Cerebellar cortex (tissue), 1 donor: ENCODE measurements around the gene C1QTNF8.

Source experiments
- DNase-seq: peaks from one replicate; pipeline ENCODE4 v3.0.0-alpha.2; 2015; ENCODE audit warnings: low spot score

Gene C1QTNF8

DNA sequence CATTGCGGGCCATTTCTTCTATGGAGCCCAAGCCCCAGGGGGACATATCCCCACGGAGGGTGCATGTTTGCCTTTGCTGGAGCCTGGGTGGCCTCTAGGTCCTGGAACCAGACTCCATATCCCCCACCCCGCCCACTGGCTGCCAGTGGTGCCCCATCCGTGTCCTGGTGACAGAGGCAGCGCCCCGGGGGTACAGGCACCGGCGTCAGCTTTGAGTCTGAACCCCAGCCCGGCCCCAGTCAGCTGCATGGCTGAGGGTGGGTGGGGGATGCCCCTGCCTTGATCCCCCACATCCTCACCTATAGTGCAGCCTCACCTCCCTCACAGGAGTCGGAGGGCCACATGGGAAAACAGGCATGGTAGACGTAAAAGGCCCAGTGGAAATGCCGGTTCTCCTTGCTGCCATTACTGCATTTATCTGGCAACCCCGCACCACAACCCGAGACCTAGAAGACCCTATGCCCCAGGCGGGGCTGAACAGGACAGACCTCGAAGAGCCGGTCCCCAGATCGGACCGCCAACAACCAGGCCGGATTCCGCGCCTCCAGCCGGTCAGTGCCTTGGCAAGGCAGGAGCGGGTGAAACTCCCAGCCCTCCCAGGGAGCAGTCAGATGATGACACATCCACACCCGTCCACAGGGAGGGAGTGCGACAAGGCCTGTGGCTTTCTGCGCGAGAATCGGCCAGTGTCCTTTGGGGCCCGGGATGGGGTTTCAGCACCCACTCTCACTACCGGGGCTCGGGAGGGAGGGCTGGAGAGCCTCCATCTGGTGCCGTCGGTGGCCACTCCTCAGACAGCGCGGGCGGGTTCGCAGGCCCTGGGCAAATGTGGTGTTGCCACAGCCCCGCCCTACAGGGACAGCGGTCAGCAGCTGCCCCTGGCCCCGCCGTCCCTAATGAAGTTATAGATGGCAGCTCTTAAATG is 35.4 kb downstream of the C1QTNF8 start:
- no peak for DNase-seq

- no peak for DNase-seq
Observed at GRCh38 chr16:1059310-1059709, 36.7 kb downstream of the C1QTNF8 start.

- no peak for DNase-seq
Observed at GRCh38 chr16:1058216-1058615, 37.8 kb downstream of the C1QTNF8 start.

- no peak for DNase-seq
Observed at GRCh38 chr16:1057252-1057932, 38.7 kb downstream of the C1QTNF8 start.

- DNase-seq = no peak
Observed at GRCh38 chr16:1056196-1056595, 39.8 kb downstream of the C1QTNF8 start.

GRCh38 chr16:1055557-1055924 is 40.5 kb downstream of the C1QTNF8 start:
- DNase-seq = no peak

GRCh38 chr16:1054660-1055556 is 41.1 kb downstream of the C1QTNF8 start:
- DNase-seq = peak; percentile 46

DNA sequence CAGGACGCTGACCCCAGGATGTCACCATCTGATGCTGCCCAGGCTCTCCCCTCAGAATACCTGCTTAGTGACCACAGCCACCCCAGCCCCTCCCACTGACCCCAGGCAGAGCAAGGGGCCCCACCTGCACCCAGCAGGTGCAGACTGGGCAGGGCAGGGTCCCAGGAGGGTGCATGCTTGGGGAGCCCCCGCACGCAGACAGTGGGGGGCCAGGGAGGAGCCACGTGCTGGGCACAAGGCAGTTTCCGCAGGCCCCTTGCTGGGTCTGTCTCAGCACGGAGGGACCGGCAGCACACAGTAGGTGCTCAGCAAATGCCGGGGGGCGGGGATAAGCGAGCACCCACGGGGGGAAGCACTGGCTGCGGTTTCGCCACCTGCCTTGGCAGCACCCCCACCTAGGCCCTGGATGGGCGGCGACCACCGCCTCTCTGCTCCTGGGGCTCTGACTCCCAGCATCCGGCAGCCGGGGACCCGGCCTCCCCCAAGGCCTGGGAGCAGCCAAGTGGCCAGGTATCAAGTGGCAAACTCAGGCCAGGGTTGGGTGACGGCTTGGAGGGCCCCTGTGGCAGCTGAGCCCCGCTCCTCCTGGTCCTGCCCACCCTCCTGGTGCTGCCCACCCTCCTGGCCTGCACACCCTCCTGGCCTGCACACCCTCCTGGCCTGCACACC is 42.2 kb downstream of the C1QTNF8 start:
- no peak for DNase-seq

DNA sequence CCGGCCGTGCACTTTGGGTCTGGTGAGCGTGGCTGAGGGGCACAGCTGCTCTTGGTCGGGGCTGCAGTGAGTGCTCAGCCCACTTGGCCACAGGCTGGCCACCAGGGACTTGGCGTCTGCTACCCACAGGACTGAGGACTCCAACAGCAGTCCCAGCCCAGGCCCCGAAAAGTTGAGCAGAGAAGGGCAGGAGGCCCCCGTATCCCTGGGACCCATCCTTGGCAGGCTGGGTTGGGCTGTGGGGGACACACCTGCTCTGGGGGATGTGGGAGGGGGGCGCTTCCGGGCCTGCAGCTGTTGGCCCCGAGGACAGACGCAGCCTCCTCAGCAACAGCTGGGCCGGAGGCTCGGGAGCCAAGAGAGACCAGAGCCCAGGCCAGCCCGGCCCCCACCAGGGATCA is 42.9 kb downstream of the C1QTNF8 start:
- DNase-seq = no peak

DNA sequence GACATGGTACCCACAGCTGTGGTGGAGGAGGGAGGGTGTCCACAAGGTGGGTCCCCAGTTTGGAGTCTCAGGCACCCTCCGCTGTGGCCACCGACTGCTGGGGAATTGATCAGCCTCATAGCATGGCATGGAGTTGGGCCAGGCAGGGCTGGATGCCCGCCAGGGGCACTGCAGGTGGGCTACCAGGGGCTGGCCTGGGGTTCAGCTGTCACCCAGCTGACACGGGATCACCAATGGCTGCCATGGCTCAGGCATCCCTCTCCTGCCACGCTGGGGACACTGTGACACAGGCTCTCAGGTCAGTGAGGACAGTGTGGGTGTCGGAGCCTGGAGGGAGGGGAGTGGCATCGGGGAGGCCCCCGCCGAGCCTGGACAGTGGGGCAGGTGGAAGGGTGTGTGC is 43.3 kb downstream of the C1QTNF8 start:
- no peak for DNase-seq

DNA sequence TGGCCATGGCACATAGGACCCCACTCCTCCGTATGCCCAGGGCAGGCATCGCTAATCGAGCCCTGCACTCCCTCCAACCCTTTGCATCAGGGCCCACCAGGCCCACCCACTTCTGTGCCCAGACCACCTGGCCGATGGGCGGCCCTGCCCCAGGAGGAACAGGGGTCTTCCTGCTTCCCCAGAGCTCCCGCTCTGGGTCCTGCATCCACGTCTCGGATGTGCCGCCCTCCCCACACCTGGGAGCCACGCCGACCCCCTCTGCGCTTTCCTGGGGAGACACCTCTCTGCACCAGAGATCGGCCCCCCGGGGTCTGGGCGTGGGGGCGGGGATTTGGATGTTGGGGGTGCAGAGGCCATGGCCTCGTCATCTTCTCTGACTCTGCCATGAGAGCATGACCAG is 44.6 kb downstream of the C1QTNF8 start:
- DNase-seq = no peak

- DNase-seq = no peak
Observed at GRCh38 chr16:1050921-1051320, 45.1 kb downstream of the C1QTNF8 start.

DNA sequence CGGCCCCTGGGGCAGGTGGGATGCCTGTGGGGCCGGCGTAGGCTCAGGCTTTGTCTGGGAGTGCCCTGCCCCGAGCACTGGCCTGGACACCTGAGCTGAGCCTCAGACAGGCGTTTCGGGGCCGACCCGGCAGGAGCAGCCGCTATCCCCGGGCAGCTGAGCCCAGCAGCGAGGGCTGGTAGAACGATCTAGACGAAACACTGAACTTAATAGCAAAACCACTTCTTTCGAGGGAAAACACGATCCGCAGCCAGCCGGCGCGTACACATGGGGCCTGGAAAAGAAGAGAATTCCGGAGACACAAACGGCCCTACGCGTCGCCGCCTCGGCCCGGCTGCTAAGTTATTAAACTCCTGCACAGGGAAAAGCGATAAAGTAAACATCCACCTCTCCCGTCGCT is 45.5 kb downstream of the C1QTNF8 start:
- no peak for DNase-seq

DNA sequence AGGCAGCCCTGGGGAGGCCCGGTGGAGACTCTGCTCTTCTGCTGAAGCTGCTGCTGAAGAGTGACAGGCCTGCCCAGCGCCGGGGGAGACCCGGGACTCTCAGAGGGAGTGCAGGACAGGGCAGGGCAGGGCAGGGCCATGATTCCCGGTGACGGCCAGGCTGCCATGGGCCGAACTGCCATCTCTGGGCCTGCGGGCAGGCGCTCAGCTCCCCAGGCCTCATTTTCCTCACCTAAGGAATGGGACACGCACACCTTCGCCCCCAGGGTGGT is 46.1 kb downstream of the C1QTNF8 start:
- no peak for DNase-seq

- DNase-seq = no peak
Observed at GRCh38 chr16:1049113-1049975, 46.7 kb downstream of the C1QTNF8 start.

DNA sequence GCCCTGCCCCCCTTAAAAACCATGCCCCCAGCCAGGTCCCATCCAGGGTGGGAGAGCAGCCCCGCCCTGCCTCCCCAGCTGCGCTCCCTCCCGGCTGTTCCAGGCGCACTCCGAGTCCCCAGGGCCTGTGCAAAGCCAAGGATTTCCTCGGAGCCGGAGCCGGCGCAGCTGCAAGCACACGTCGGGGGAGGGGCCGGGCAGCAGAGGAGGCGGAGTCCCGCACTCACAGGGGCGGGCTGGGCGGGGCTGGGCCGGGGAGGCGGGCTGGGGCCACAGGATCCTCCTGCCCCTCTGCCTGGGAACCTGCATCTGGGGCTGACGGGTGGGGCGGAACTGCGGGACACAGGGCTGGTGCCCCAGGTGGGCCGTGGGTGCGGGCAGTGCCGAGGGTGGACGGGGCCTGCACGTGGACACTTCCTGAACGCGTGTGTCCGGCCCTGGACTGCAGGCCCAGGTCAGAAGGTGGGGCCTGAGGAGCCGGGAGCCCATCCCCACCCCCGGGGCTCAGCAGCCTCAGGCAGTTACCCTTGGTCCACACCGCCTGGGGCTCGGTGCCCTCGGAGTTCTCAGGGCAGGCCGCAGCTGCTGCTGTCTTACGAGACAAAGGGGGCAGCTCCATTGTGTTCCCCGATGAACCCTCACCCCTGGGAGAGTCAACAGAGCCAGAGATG is 47.5 kb downstream of the C1QTNF8 start:
- peak; percentile 61 for DNase-seq

DNA sequence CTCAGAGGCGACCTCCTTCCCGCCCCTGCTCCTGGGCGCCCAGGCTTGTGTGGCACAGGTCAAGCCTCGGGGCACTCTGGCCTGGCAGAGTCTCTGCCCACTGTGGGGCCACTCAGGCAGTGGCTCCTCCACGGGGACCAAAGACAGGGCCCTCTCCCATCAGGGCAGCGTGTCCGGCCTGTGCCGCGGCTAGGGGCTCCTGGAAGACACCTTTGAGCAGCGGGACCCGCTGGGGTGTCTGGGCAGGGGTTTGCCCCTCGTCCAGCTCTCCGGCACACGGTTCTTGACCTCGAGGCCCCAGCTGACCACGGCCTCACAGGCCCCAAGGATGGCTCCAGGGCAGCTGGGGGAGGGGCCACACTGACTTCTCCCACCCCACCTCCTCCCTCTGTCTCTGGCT is 48.2 kb downstream of the C1QTNF8 start:
- no peak for DNase-seq

DNA sequence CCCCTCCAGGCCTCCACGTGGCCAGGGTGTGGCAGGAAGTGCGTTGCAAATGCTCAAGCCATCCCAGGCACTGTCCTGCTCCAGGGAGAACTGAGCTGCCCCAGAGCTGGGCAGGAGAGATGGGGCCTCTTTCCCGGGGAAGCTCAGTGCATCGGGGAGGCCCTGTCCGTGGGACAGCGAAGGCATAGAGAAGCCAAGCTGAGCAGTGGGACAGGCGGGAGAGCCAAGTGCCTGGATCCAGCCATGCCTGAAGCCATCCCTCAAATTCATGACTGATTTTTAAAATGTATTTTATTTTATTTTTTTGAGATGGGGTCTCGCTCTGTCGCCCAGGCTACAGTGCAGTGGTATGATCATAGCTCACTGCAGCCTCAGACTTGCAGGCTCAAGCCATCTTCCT is 48.9 kb downstream of the C1QTNF8 start:
- no peak for DNase-seq

DNA sequence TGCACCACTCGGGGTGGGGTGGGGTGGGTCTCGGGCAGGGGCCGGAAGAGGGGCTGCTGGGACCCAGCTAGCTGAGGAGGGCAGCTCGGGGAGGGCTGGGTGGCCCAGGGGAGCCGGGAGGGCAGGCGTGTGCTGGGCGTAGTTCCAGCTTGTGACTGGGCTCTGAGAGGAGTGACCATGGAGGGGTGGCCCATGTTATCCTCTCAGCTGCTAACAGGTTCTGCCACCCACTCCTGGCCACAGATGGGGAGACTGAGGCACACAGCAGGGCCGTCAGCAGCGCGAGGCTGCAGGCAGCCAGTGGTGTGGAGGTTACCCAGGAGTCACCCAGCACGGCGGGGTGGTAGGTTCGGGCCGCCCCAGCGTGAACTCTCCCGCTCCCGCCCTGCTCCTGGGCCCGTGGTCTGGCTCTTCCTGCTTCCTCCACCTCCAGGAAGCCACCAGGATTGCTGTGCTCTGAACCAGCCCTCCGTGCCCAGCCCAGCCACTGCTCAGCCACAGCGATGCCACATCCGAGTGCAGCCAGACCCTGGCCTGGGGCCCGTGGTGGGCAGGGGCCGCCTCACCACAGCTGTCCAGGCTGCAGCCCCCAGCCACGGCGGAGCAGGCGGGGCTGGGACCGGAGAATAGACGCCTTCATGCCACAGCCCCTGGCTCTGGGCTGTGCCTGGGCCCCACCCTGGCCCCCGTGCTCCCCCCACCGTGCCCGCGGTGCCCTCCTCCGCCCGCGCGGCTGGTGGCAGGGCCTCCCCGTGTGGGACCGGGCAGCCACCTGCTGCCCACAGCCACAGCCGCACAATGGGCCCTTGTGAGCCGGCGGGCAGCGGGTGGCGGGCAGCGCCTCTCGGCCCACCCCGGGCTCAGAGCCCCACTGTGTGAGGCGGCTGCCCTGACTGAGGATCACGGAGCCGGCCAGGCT is 49.8 kb downstream of the C1QTNF8 start:
- no peak for DNase-seq
